ENCODE measurements around the gene PRXL2B. TPM values are rescaled to one million over a fixed set of nuclear protein-coding genes. Genes with fewer than 3 reads are reported as not detected.

The PRXL2B gene
- total and polyA plus RNA-seq, 10 of the 15 experiments (the other 5 are each of a cell fraction or from before 2014, with no cell fraction given): 0.44 to 5.6 (median 4.0) TPM

GRCh38 chr1:2588661-2589430 is 2.3 kb downstream of the PRXL2B start:
- no peak overlapping the region for H3K27ac ChIP-seq (ENCODE audit: control insufficient read depth, insufficient read depth)
- no peak overlapping the region for H3K4me2 ChIP-seq (ENCODE audit: control insufficient read depth, insufficient read depth)
- H3K27me3 ChIP-seq (replicated peaks in 1 of 2; ENCODE audit: control insufficient read depth in 2 of 2, insufficient read depth in 2 of 2, low read length in 1 of 2): no peaks in the 10 kb centered on the region
- ChIA-PET CTCF (no interaction called here), RAD21 (ENCODE audit: unreplicated experiment) (no interaction called here), POLR2A (no interaction called here), SMC1A (ENCODE audit: uncharacterized antibody, unreplicated experiment) (no interaction called here)
- H3K36me3 ChIP-seq (ENCODE audit: control insufficient read depth in 2 of 2, insufficient read depth in 2 of 2, low read length in 1 of 2): no peaks in the 10 kb centered on the region
- no peaks in the 10 kb centered on the region for H4K20me1 ChIP-seq (ENCODE audit: control insufficient read depth, insufficient read depth)
- in situ Hi-C loops (cut with MboI) (no loop called here), intact Hi-C loops (cut with micrococcal nuclease; ENCODE audit: unreplicated experiment) (no loop called here)
- BruUV-seq (replicated peaks): no TSS peak
- no peak for DNase-seq (ENCODE audit: low read depth, low spot score)
- H3K9ac ChIP-seq (ENCODE audit: control insufficient read depth, insufficient read depth, low read length): no peak overlapping the region
- H3K79me2 ChIP-seq (ENCODE audit: control insufficient read depth, insufficient read depth, low read length): peaks cover 4% of the 10 kb centered on the region
- peaks cover 16% of the 10 kb centered on the region for H3K4me1 ChIP-seq (ENCODE audit: control insufficient read depth, insufficient read depth, low read length)
- no peak for FAIRE-seq
- no peak for TF ChIP-seq NFIC (IDR thresholded peaks at IDR 0.05; ENCODE audit: low read depth, low read length)
- TF ChIP-seq DPF2 (IDR thresholded peaks at IDR 0.05): no peak
- no peak for TF ChIP-seq ZBED1 (IDR thresholded peaks at IDR 0.05; ENCODE audit: borderline replicate concordance)
- no peak for TF ChIP-seq CHD1 (IDR thresholded peaks at IDR 0.05; ENCODE audit: low read depth, low read length)
- no peak for TF ChIP-seq SMAD1 (IDR thresholded peaks at IDR 0.05; ENCODE audit: low read depth, partially characterized antibody)
- TF ChIP-seq HDGF (IDR thresholded peaks at IDR 0.05): no peak
- TF ChIP-seq SIX5 (IDR thresholded peaks at IDR 0.05; ENCODE audit: low read depth, low read length, severe bottlenecking): no peak
- TF ChIP-seq ZNF274 (IDR thresholded peaks at IDR 0.05; ENCODE audit: insufficient read depth, insufficient read length): no peak
- no peak for TF ChIP-seq SREBF2 (IDR thresholded peaks at IDR 0.05; ENCODE audit: low read length)
- no peak for TF ChIP-seq RB1 (IDR thresholded peaks at IDR 0.05; ENCODE audit: borderline replicate concordance)
- no peak for TF ChIP-seq ZNF687 (IDR thresholded peaks at IDR 0.05)
- WGBS (ENCODE audit: insufficient coverage, insufficient replicate concordance, low lambda C conversion rate, missing lambda C conversion rate): 87% methylated on average over 23 of the region's 23 CpGs
- ATAC-seq: no peak
- no peak overlapping the region for H2AFZ ChIP-seq (ENCODE audit: control insufficient read depth, low read depth, low read length)
- no peaks in the 10 kb centered on the region for H3K9me3 ChIP-seq (replicated peaks; ENCODE audit: control insufficient read depth, insufficient read depth, low read length)
- H3K4me3 ChIP-seq: no peak overlapping the region

Measured in GM12878 (cell line).